HG02973 (cell line): Measurements from ENCODE around the gene CFAP58.
A peak's percentile ranks its signal among the peaks of the same experiment; 100 is the strongest.

Source experiments
- ATAC-seq: cut with Tn5 transposase; IDR thresholded peaks from one replicate; pipeline ENCODE4 v1.9.1; 2021; ENCODE audit warnings: moderate library complexity; ENCODE audit not compliant: unreplicated experiment

CFAP58 gene

GRCh38 chr10:104333728-104334373 is 19.8 kb upstream of the CFAP58 start:
- ATAC-seq, result no peak

GRCh38 chr10:104334561-104334960 is 19.1 kb upstream of the CFAP58 start:
- ATAC-seq, result no peak

GRCh38 chr10:104334965-104335650 is 18.5 kb upstream of the CFAP58 start:
- no peak for ATAC-seq

DNA sequence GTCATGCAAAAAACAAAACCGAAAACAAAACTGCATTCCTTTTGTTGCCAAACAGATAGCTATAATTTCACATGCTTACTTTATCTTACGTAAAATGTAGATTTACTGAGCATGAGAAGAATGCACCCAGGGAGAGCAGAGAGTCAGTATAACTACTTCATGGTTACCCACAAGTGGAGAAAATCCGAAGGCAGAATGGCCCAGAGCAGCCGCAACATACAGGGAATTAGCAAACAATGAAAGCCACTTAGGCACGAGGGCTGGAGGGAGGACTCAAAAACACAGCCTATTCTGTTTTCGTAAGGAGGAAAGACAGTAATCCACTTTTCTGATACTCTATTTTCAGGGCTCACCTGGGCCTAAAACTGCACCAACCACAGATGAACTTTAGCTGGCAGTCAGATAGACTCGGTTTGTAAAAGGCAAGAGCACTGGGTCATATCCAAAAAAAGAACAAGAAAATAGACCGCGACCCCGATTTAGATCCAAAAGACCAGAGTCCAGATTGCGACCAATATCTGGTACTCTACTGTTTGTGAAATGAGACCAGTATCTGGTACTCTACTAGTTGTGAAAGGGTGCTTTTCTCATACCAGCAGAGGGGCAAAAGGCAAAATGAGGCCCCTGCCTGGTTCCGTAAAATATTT is 16.7 kb upstream of the CFAP58 start:
- no peak for ATAC-seq

DNA sequence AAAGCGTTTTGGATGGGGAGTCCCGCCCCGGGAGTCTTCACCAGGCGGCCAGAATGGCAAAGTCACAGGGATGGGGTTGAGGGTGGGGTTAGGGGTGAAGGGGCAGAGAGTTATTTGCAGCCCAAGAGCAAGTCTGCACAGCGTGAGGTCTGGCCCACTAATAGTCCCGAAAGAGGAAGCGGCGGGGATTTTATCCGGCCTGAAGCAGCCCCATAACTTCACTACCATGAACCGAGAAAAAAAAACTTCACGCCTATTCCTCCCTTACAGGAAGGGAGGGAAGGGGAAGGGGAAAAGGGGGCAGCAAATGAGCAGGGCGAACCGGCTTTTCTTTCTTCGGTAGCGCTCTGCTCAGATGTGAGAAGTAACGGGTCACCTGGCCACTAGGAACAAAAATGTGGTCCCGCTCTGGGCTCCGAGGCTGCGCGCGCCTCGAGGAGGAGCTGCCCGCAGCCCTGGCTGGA is 16.1 kb upstream of the CFAP58 start:
- peak; percentile 29 for ATAC-seq

- peak; percentile 71 for ATAC-seq
Measured at GRCh38 chr10:104337985-104338735, 15.5 kb upstream of the CFAP58 start, which contains the start of gene ITPRIP. ITPRIP (minus strand) TSS chr10:104338465; CDS start chr10:104316051, 22,414 bp downstream.

- ATAC-seq, result no peak
Measured at GRCh38 chr10:104339469-104340110, 14.0 kb upstream of the CFAP58 start.

DNA sequence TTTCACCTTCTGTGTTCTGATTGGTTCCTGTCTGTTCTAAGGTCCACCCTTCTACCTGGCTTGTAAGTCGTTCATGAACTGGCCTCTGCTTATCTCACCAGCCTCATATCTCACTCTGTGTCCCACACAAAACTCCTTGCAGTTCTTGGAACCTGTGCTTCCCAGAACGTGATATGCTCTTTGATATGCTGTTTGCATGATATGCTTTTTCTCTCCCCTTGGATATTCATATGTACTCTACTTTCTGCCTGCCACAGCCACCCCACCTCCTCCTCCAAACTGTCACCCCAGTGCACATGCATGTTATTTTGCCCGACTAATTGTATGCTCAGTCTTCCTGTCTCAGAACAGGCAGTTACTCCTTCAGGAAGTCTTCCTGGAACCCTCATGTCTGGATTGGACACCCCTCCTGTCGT is 13.5 kb upstream of the CFAP58 start:
- no peak for ATAC-seq

DNA sequence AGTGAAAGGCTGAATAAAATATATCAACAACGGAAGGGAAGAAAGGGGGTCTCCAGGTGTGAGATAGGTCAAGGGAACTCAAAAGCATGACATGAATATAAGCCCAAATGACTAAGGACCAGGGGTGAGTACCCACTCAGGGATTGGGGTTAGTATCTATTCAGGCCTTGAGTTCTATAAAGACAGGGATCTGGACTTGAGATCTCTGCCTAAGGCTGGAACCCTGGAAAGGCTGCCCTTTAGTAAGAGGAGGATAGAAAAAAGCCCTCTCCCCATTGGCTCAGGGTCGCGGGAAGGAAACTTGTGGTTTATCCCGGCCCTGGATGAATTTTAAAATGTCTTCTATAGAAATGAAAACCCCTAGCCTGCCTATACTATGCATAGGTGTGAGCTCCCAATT is 13.0 kb upstream of the CFAP58 start:
- no peak for ATAC-seq

GRCh38 chr10:104342941-104343411 is 10.7 kb upstream of the CFAP58 start:
- no peak for ATAC-seq

GRCh38 chr10:104344219-104344618 is 9.4 kb upstream of the CFAP58 start:
- ATAC-seq, result no peak

GRCh38 chr10:104345515-104345914 is 8.1 kb upstream of the CFAP58 start:
- no peak for ATAC-seq

DNA sequence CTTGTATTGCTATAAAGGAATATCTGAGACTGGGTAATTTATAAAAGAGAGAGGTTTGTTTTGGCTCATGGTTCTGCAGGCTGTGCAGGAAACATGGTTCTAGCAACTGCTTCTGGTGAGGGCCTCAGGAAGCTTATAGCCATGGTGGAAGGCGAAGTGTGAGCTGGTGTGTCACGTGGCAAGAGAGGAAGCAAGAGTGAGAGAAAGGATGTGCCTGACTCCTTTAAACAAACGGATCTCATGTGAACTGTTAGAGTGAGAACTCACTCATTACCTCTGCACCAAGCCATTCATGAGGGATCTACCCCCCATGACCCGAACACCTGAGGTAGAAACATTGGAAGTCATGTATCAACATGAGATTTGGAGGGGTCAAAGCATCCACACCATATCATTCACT is 7.7 kb upstream of the CFAP58 start:
- ATAC-seq, result no peak

GRCh38 chr10:104347295-104348045 is 6.2 kb upstream of the CFAP58 start:
- no peak for ATAC-seq

- ATAC-seq, result no peak
Measured at GRCh38 chr10:104348601-104349000, 5.0 kb upstream of the CFAP58 start.

DNA sequence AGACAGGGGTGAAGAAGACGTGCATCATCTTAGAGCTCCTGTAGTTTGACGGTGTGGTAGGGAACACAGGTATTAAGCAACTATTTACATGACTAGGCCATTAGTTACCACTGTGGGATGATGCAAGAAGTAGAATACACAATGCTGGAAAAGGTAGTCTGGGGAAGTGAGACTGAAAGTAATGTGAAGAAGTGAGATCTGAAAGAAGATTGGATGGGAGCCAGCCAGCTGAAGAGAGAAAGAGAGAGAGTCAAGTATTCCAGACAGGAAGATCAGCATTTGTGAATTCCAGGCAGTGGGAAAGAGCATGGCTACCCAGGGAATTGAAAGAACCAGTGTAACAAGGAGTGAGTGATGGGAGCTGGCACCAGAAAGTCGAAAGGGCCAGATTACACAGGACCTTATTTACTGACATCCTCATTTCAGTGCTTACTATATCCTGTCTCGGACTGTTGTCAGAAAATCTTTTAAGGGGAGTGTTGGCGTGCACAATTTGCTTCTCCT is 4.0 kb upstream of the CFAP58 start:
- ATAC-seq, result peak; percentile 65

DNA sequence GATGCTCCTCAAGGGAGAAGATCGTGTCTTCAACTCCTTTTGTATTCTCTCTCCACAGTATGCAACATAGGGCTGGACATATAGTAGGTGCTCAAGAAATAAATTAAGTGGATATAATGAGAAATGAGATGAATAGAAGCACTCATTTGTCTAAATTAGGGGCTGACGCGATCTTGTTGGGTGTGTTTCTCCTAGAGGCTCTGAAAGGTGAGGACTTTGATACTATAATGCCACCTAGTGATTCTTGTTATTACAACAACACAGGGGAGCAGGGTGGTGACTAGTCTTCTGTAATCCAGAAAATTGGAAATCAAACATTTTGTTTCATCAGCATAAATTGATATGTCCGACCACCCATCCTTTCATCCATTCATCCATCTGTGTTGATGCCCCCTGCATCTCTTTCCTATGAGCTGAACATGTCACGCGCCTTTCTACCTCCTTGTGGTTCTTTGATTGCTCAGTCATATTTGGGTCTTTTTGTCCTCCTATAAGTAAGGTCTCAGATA is 3.5 kb upstream of the CFAP58 start:
- ATAC-seq, result peak; percentile 33

DNA sequence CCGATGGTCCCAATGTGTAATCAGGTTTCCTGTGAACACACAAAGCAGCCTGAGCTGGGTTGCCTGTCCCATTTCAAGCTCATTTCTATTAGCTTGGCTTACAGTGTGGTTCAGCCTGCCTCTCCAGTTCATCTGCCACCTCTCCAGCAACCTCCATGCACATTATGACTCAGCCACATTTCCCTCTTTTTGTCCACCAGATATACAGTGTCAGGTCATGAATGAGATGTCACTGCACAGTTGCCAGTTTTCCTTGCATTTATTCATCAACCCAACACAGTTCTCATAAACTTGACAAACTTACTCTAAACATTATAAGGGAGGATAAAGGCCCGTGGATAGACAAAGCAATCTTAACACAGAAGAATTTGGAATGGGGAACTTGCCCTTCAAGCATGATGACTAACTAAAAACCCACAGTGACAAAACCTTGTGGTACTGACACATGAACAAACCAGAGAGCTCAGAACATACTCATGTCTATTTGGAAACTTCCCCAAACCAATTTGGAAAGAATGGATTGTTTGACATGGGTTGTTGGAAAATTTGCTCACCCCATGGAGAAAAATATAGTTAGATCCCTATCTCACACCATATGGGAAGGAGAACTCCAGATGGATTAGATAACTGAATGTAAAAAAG is 2.5 kb upstream of the CFAP58 start:
- no peak for ATAC-seq

- ATAC-seq, result peak; percentile 28
Measured at GRCh38 chr10:104351919-104352318, 1.7 kb upstream of the CFAP58 start.
